Activated CD8-positive, alpha-beta T cell treated with anti-CD3 and anti-CD28 coated beads for 36 hours (primary cell): Measurements from ENCODE around the gene ZNF526. TPM values are rescaled to one million over a fixed set of nuclear protein-coding genes. Genes with fewer than 3 reads are reported as not detected.

Experiments used
- ATAC-seq: fragments of 200-7000 bp; cut with Tn5 transposase; one replicate; pipeline ENCODE4 v1.10.0; 2021; ENCODE audit warnings: mild to moderate bottlenecking, moderate library complexity
- CTCF ChIA-PET: fragments of 350-600 bp; sonication (Branson Sonifier 250); formaldehyde crosslinking; loops from one replicate; lab custom pipeline; 2021; ENCODE audit warnings: antibody characterized with exemption; lab: Charles Lee
- POLR2A ChIA-PET: fragments of 350-600 bp; sonication (Branson Sonifier 250); formaldehyde crosslinking; loops from one replicate; lab custom pipeline; 2021; ENCODE audit warnings: antibody characterized with exemption; lab: Charles Lee
- DNase-seq: peaks from one replicate; pipeline ENCODE4 v3.0.0-alpha.2; 2020
- H3K27ac Mint-ChIP-seq: one replicate; pipeline ENCODE4 v1.8.0; 2021; ENCODE audit warnings: mild to moderate bottlenecking, mixed read lengths
- H3K27me3 Mint-ChIP-seq: one replicate; pipeline ENCODE4 v1.8.0; 2021; ENCODE audit warnings: mixed read lengths
- H3K36me3 Mint-ChIP-seq: one replicate; pipeline ENCODE4 v1.8.0; 2021; ENCODE audit warnings: low read depth, mixed read lengths
- H3K4me1 Mint-ChIP-seq: one replicate; pipeline ENCODE4 v1.8.0; 2021; ENCODE audit warnings: low read depth, mixed read lengths
- H3K4me3 Mint-ChIP-seq: one replicate; pipeline ENCODE4 v1.8.0; 2021; ENCODE audit warnings: mild to moderate bottlenecking, moderate library complexity, mixed read lengths
- H3K9me3 Mint-ChIP-seq: one replicate; pipeline ENCODE4 v1.8.0; 2021; ENCODE audit warnings: mixed read lengths
- intact Hi-C: fragments of 100-400 bp; cut with micrococcal nuclease; formaldehyde crosslinking; loops from one replicate; pipeline ENCODE4 v1.10.0; 2022
- total RNA-seq, 2 experiments: library from RNA; stranded (reverse); gene quantifications; one replicate each; pipeline ENCODE4 v1.2.3, GENCODE V29; 2021
- TF ChIP-seq, protein P1 (sequence below): fragments of 200-600 bp; IDR thresholded peaks from one replicate; pipeline ENCODE4 v1.8.0; 2022; ENCODE audit warnings: antibody characterized with exemption, mild to moderate bottlenecking

Gene ZNF526
- total RNA-seq, 2 experiments from 2014 or later, result 12.0 to 12.3 TPM

DNA sequence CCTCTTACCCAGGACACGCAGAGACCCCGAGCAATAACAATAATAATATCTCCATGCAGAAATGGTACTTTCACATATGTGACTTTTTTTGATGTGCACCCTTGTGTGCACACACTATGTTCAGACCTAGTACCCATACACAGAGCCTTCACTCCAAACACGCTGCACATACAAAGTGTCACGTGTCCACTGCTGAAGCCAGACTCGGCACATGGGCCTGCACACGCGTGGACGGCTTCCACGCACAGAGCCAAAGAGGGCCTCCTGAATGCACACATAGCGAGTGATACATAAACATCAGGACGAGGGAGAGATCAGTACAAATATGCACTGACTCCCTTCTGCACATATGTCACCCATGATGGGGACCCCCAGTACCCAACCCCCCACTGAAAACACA is 45.9 kb upstream of the ZNF526 start:
- H3K36me3 Mint-ChIP-seq, result no peaks in the 10 kb centered on the region
- intact Hi-C loops, result no loop called here
- H3K4me1 Mint-ChIP-seq, result peaks cover 12% of the 10 kb centered on the region
- H3K9me3 Mint-ChIP-seq, result no peaks in the 10 kb centered on the region
- ATAC-seq, result no peak
- CTCF ChIA-PET, result interaction anchor here (3.3 kb wide), 1 partner anchor 65 kb away, joined by 21 read pairs; no protein-coding TSS in a partner anchor
- TF ChIP-seq, protein P1, sequence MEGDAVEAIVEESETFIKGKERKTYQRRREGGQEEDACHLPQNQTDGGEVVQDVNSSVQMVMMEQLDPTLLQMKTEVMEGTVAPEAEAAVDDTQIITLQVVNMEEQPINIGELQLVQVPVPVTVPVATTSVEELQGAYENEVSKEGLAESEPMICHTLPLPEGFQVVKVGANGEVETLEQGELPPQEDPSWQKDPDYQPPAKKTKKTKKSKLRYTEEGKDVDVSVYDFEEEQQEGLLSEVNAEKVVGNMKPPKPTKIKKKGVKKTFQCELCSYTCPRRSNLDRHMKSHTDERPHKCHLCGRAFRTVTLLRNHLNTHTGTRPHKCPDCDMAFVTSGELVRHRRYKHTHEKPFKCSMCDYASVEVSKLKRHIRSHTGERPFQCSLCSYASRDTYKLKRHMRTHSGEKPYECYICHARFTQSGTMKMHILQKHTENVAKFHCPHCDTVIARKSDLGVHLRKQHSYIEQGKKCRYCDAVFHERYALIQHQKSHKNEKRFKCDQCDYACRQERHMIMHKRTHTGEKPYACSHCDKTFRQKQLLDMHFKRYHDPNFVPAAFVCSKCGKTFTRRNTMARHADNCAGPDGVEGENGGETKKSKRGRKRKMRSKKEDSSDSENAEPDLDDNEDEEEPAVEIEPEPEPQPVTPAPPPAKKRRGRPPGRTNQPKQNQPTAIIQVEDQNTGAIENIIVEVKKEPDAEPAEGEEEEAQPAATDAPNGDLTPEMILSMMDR, result no peak
- H3K27me3 Mint-ChIP-seq, result peaks cover 17% of the 10 kb centered on the region
- no peak for DNase-seq
- no peak overlapping the region for H3K4me3 Mint-ChIP-seq
- no peak overlapping the region for H3K27ac Mint-ChIP-seq
- POLR2A ChIA-PET, result no interaction called here

DNA sequence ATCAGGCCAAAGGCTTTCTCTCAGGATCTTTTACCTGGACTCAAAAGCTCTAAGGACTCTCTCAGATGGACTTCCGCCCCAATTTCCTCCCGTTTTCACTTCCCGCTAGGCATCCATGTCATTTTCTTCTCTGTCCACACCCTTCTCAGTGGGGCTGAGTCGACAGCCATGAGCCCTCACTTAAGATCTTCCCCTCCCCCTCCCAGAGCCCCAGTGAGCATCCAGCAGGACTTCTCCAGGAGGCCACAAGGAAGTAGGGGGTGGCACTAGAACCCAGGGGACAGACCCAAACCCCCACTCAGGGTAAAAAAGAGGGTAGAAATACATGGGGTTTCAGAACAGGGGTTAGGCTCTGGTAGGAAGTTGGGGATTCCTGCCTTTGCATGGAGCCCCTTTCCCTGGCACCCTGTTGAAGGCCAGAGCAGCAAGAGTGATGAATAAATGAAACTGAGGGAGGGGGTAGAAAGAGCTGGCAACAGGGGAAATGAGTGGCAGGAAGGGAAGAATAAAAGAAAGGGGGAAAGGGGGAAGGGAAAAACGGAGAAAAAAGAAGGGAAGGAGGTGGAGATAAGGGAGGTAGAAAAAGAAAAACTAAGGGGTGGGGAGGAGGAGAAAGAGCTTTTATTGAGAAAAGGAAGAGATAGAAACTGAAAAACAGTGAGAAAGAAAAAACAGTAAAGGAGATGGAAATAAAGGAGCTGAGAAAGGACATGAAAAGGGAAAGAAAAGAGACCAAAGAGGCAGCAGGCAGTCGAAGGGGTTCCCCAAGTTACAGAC is 45.0 kb upstream of the ZNF526 start:
- TF ChIP-seq, protein P1, result no peak

DNA sequence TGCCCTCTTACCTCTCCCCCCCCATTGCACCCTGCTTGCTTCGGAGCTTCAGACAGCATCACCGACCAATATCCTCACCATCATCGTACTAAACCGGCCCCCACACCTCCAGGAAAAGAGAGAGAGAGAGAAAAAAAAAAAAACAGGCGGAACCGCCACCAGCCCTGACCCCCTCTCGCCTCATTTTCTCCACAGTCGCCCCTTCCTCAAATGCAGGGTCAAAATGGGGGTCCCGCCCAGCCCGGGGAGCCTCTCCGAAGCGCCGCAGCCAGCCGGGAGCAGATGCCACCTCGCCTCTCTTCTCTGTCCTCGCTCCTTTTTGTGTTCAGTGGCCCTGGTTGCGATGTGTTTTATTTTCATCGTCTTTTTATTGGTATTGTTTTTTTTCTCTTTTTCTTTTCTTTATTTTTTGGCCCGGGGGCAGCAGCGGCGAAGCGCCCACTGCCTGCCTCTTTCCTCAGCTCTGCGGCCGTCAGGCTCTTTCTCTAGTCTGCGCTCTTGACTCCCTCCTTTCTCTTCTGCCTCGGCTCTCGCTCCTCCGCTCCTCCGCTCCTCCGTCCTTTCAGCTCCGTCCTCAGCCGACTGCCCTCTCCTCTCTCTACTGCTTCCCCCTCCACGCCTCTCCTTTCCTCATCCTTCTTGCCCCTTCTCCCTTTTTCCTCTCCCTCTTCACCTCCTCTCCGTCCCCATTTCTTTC is 44.0 kb upstream of the ZNF526 start:
- Mint-ChIP-seq H3K9me3 (no peaks in the 10 kb centered on the region), H3K4me1 (peaks cover 12% of the 10 kb centered on the region), H3K4me3 (peak overlapping the region; percentile 66), H3K36me3 (no peaks in the 10 kb centered on the region), H3K27ac (no peak overlapping the region), H3K27me3 (peaks cover 17% of the 10 kb centered on the region)
- intact Hi-C loops, result no loop called here
- ChIA-PET CTCF (interaction anchor here (0.6 to 3.3 kb wide), 20 partner anchors 9 to 142 kb away, joined by 3 to 21 read pairs (median 4); partner anchors contain the start of genes DEDD2 and POU2F2), POLR2A (interaction anchor here (0.6 to 1.2 kb wide), 7 partner anchors 9 to 150 kb away, joined by 3 to 4 read pairs (median 3); no protein-coding TSS in a partner anchor)
- DNase-seq, result peak; percentile 37
- no peak for ATAC-seq
- TF ChIP-seq, protein P1, result no peak

More for the DNA sequence above, 45.0 kb upstream of the ZNF526 start:
- intact Hi-C loops, result no loop called here
- H3K27ac Mint-ChIP-seq, result no peak overlapping the region
- ChIA-PET POLR2A (interaction anchor here (1.1 to 1.2 kb wide), 3 partner anchors 10 to 65 kb away, joined by 3 to 4 read pairs (median 3); no protein-coding TSS in a partner anchor), CTCF (interaction anchor here (0.6 to 3.3 kb wide), 10 partner anchors 9 to 143 kb away, joined by 3 to 21 read pairs (median 4); partner anchors contain the start of genes DEDD2 and POU2F2)
- peak overlapping the region; percentile 66 for H3K4me3 Mint-ChIP-seq
- no peaks in the 10 kb centered on the region for H3K36me3 Mint-ChIP-seq
- peaks cover 12% of the 10 kb centered on the region for H3K4me1 Mint-ChIP-seq
- no peak for ATAC-seq
- H3K9me3 Mint-ChIP-seq, result no peaks in the 10 kb centered on the region
- DNase-seq, result no peak
- peaks cover 17% of the 10 kb centered on the region for H3K27me3 Mint-ChIP-seq

DNA sequence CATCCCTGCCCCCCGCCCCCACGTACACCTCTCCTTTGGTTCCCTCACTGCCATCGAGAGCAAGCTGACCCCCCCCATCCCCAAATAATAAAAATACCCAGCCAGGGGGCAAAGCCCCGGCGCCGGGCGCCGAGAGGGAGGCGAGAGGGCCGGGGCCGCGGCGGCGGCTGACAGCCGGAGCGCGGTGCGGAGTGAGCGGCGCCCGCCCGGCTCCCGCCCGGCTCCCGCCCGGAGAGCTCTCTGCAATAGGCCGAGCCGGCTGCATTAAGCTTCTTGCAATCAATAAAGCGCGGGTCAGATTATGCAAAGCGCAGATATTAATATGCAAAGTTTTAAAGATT is 43.5 kb upstream of the ZNF526 start:
- intact Hi-C loops, result no loop called here
- DNase-seq, result no peak
- TF ChIP-seq, protein P1, result no peak
- Mint-ChIP-seq H3K27ac (no peak overlapping the region), H3K4me3 (peak overlapping the region; percentile 66), H3K27me3 (peaks cover 17% of the 10 kb centered on the region), H3K36me3 (no peaks in the 10 kb centered on the region), H3K4me1 (peaks cover 12% of the 10 kb centered on the region), H3K9me3 (no peaks in the 10 kb centered on the region)
- ATAC-seq, result peak; percentile 55
- ChIA-PET POLR2A (interaction anchor here (0.6 to 1.2 kb wide), 5 partner anchors 22 to 150 kb away, joined by 3 read pairs; no protein-coding TSS in a partner anchor), CTCF (interaction anchor here (0.7 to 3.3 kb wide), 15 partner anchors 8 to 71 kb away, joined by 3 to 21 read pairs (median 4); no protein-coding TSS in a partner anchor)
